Type B pancreatic cell (in vitro differentiated cells): ENCODE measurements around the gene C3orf52. TPM values are rescaled to one million over a fixed set of nuclear protein-coding genes. Genes with fewer than 3 reads are reported as not detected.

Experiments
- DNase-seq: peaks from one replicate; pipeline ENCODE4 v3.0.0; 2021; ENCODE audit warnings: mixed read lengths; ENCODE audit not compliant: unreplicated experiment; ENCODE audit errors: extremely low spot score
- H3K27ac Mint-ChIP-seq: 2 replicates; pipeline ENCODE4 v1.8.0; 2021; ENCODE audit warnings: mild to moderate bottlenecking, mixed read lengths
- H3K27me3 Mint-ChIP-seq: 2 replicates; pipeline ENCODE4 v1.8.0; 2021; ENCODE audit warnings: mixed read lengths
- H3K36me3 Mint-ChIP-seq: 2 replicates; pipeline ENCODE4 v1.8.0; 2021; ENCODE audit warnings: mixed read lengths
- H3K4me1 Mint-ChIP-seq: one replicate; pipeline ENCODE4 v1.8.0; 2021; ENCODE audit warnings: mixed read lengths; ENCODE audit not compliant: unreplicated experiment
- H3K4me3 Mint-ChIP-seq: 2 replicates; pipeline ENCODE4 v1.8.0; 2021; ENCODE audit warnings: mild to moderate bottlenecking, mixed read lengths
- H3K9me3 Mint-ChIP-seq: 2 replicates; pipeline ENCODE4 v1.8.0; 2021; ENCODE audit warnings: mixed read lengths
- total RNA-seq: library from RNA; stranded (reverse); gene quantifications from 2 replicates; pipeline ENCODE4 v1.2.1, GENCODE V29; 2021; ENCODE audit warnings: low replicate concordance
- TF ChIP-seq, protein P1 (sequence below): fragments of 200-600 bp; sonication (generic); conservative IDR thresholded peaks from 2 replicates; pipeline ENCODE4 v1.5.0; 2021; ENCODE audit warnings: antibody characterized with exemption, mild to moderate bottlenecking

Gene C3orf52
- total RNA-seq, 1 donor from 2014 or later: 8.4 TPM

- DNase-seq: no peak
- Mint-ChIP-seq H3K4me1 (no peaks in the 10 kb centered on the region), H3K27ac (no peak overlapping the region), H3K27me3 (no peaks in the 10 kb centered on the region), H3K4me3 (no peak overlapping the region), H3K36me3 (no peaks in the 10 kb centered on the region), H3K9me3 (no peaks in the 10 kb centered on the region)
- TF ChIP-seq, protein P1, sequence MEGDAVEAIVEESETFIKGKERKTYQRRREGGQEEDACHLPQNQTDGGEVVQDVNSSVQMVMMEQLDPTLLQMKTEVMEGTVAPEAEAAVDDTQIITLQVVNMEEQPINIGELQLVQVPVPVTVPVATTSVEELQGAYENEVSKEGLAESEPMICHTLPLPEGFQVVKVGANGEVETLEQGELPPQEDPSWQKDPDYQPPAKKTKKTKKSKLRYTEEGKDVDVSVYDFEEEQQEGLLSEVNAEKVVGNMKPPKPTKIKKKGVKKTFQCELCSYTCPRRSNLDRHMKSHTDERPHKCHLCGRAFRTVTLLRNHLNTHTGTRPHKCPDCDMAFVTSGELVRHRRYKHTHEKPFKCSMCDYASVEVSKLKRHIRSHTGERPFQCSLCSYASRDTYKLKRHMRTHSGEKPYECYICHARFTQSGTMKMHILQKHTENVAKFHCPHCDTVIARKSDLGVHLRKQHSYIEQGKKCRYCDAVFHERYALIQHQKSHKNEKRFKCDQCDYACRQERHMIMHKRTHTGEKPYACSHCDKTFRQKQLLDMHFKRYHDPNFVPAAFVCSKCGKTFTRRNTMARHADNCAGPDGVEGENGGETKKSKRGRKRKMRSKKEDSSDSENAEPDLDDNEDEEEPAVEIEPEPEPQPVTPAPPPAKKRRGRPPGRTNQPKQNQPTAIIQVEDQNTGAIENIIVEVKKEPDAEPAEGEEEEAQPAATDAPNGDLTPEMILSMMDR: no peak
Observed at GRCh38 chr3:112046599-112046998, 39.6 kb upstream of the C3orf52 start.

DNA sequence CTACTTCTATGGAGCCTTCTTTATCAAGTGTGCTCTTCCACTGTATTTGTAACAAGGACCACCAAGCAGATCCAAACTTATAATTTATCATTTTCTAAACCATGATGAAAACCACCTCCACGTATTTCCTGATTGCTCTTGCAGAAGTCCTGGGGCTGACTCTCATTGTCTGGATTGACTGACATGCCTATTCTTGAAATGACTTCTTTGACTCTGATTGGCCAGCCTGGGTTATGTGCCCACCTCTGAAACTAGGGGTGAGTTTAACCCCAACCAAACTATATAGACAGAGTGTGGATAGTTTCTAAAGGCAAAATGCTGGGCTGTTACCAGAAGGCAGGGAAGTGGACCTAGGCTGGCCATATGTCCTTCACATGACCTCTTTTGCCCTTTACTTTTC, 38.9 kb upstream of the C3orf52 start:
- Mint-ChIP-seq H3K27me3 (no peaks in the 10 kb centered on the region), H3K27ac (no peak overlapping the region), H3K4me1 (no peaks in the 10 kb centered on the region), H3K36me3 (no peaks in the 10 kb centered on the region), H3K9me3 (no peaks in the 10 kb centered on the region), H3K4me3 (no peak overlapping the region)
- no peak for DNase-seq
- TF ChIP-seq, protein P1: no peak

GRCh38 chr3:112048911-112049310, 37.3 kb upstream of the C3orf52 start:
- Mint-ChIP-seq H3K27me3 (no peaks in the 10 kb centered on the region), H3K4me1 (no peaks in the 10 kb centered on the region), H3K9me3 (no peaks in the 10 kb centered on the region), H3K36me3 (no peaks in the 10 kb centered on the region), H3K4me3 (no peak overlapping the region), H3K27ac (no peak overlapping the region)
- no peak for DNase-seq
- TF ChIP-seq, protein P1: no peak

DNA sequence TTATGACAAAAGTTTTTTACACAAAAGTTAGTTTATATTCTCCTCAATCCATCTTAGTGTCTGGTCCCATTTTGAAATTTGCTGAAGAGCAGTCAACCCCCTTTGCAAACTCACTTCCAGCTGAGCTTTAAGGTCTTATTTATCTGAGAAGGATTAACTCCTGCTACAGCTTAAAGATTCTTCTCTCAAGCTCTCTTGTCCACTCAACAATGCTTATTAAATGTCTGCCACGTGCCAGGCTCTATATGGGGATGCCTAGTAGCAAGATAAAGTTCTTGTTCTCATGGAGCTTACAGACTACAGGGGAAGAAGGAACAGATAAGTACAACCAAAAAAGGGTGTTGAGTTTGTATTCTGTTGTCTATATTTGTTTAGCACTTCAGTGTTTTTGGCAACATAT, 33.0 kb upstream of the C3orf52 start:
- H3K9me3 Mint-ChIP-seq: no peaks in the 10 kb centered on the region
- no peak for DNase-seq
- H3K4me1 Mint-ChIP-seq: no peaks in the 10 kb centered on the region
- TF ChIP-seq, protein P1: no peak
- H3K27ac Mint-ChIP-seq: no peak overlapping the region
- no peaks in the 10 kb centered on the region for H3K36me3 Mint-ChIP-seq
- peaks cover 3% of the 10 kb centered on the region for H3K27me3 Mint-ChIP-seq
- H3K4me3 Mint-ChIP-seq: no peak overlapping the region

- Mint-ChIP-seq H3K4me3 (no peak overlapping the region), H3K27ac (no peak overlapping the region), H3K27me3 (peaks cover 3% of the 10 kb centered on the region), H3K4me1 (peaks cover 5% of the 10 kb centered on the region), H3K9me3 (no peaks in the 10 kb centered on the region), H3K36me3 (no peaks in the 10 kb centered on the region)
- no peak for DNase-seq
- TF ChIP-seq, protein P1: no peak
Observed at GRCh38 chr3:112056451-112056929, 29.7 kb upstream of the C3orf52 start.

GRCh38 chr3:112059497-112059896, 26.7 kb upstream of the C3orf52 start:
- Mint-ChIP-seq H3K4me1 (peaks cover 5% of the 10 kb centered on the region), H3K27ac (peak overlapping the region; percentile 12), H3K27me3 (peaks cover 3% of the 10 kb centered on the region), H3K9me3 (no peaks in the 10 kb centered on the region), H3K4me3 (no peak overlapping the region), H3K36me3 (no peaks in the 10 kb centered on the region)
- TF ChIP-seq, protein P1: no peak
- DNase-seq: no peak
